ENCODE results near the gene HCN3.

- TF ChIP-seq POLR2A (IDR thresholded peaks at IDR 0.05) (no peak), CTCF (IDR thresholded peaks at IDR 0.05) (no peak), EP300 (IDR thresholded peaks at IDR 0.05; ENCODE audit: low read depth) (no peak), POLR2AphosphoS5 (IDR thresholded peaks at IDR 0.05) (no peak)
Observed at GRCh38 chr1:155253208-155253607, 24.1 kb upstream of the HCN3 start.

Data from transverse colon (tissue), 4 donors.